Measurements from ENCODE around the gene CATSPERE.
"Not testable (repeated sequence)": the region's sequence is repeated elsewhere in the genome, so short reads cannot be mapped to it uniquely, and the experiment has no call there.

The CATSPERE gene

DNA sequence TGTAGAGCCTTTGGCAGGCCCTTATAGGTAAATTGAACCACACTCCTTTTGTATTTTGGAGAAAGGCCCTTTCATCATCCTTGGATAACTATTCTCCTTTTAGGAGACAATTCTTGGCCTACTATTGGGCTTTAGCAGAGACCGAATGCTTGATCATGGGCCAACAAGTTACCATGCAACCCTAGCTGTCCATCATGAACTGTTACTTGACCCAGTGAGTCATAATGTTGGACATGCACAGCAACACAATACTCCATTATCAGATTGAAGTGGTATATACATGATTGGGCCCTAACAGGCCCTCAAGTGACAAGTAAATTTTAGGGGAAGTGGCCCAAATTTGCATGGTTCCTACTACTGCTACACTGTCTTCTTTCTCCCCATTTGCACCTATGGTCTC, 84.4 kb downstream of the CATSPERE start:
- no peak overlapping the region for H3K4me3 ChIP-seq (ENCODE audit: low read depth, low read length)
- TF ChIP-seq, protein P1, sequence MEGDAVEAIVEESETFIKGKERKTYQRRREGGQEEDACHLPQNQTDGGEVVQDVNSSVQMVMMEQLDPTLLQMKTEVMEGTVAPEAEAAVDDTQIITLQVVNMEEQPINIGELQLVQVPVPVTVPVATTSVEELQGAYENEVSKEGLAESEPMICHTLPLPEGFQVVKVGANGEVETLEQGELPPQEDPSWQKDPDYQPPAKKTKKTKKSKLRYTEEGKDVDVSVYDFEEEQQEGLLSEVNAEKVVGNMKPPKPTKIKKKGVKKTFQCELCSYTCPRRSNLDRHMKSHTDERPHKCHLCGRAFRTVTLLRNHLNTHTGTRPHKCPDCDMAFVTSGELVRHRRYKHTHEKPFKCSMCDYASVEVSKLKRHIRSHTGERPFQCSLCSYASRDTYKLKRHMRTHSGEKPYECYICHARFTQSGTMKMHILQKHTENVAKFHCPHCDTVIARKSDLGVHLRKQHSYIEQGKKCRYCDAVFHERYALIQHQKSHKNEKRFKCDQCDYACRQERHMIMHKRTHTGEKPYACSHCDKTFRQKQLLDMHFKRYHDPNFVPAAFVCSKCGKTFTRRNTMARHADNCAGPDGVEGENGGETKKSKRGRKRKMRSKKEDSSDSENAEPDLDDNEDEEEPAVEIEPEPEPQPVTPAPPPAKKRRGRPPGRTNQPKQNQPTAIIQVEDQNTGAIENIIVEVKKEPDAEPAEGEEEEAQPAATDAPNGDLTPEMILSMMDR (IDR thresholded peaks at IDR 0.05; ENCODE audit: low read depth, low read length): no peak
- H3K27me3 ChIP-seq: no peaks in the 10 kb centered on the region
- H3K36me3 ChIP-seq: no peaks in the 10 kb centered on the region
- no peaks in the 10 kb centered on the region for H3K4me1 ChIP-seq
- no peaks in the 10 kb centered on the region; the same call in 1 of the 2 replicates for H3K9me3 ChIP-seq
- DNase-seq: no peak

DNA sequence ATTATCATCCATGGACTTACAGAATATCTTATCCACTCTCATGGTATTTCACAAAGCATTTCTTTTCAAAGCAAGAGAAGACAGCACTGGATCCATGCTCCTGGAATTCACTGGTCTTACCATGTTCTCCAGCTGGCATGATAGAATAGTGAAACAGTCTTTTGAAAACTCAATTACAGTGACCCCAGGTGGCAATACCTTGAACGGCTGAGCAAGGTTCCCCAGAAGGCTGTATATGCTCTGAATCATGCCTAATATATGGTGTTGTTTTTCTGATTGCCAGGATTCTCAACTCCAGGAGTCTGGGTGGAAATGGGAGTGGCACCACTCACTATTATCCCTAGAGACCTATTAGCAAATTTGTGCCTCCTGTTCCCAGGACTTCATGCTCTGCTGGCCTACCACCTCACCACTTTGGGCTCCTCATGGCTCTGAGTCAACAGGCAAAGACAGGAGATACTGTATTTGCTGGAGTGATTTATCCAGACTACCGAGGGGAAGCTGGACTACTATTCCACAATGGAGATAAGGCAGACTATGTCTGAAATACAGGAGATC, 87.6 kb downstream of the CATSPERE start:
- Histone ChIP-seq H3K4me1 (no peaks in the 10 kb centered on the region), H3K36me3 (no peaks in the 10 kb centered on the region)

DNA sequence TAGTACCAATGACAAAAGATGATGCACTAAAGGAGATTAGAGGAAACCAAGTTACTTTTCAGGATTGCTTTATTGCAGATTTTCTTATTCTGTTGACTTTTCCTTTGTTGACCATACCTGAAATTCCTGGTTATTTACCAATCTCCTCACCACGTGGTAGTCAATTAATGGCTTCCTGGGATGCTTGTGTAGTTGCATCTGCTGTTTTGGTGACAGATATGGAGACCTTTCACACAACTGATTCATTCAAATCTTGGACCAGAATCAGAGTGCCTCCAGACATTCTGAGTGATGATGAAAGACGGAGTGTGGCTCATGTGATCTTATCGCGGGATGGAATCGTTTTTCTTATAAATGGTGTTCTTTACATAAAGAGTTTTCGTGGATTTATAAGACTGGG, 91.3 kb downstream of the CATSPERE start:
- H3K36me3 ChIP-seq: no peaks in the 10 kb centered on the region
- no peaks in the 10 kb centered on the region for H3K4me1 ChIP-seq
- H3K27me3 ChIP-seq: no peaks in the 10 kb centered on the region
- H3K4me3 ChIP-seq (ENCODE audit: low read depth, low read length): no peak overlapping the region
- TF ChIP-seq, protein P1 (IDR thresholded peaks at IDR 0.05; ENCODE audit: low read depth, low read length): no peak
- no peaks in the 10 kb centered on the region for H3K9me3 ChIP-seq
- no peak for DNase-seq

More for the DNA sequence above, 87.6 kb downstream of the CATSPERE start:
- TF ChIP-seq, protein P1 (IDR thresholded peaks at IDR 0.05; ENCODE audit: low read depth, low read length): 0 out of 2 replicates have a peak, but pooled peaks have one; percentile 14
- Histone ChIP-seq H3K9me3 (no peaks in the 10 kb centered on the region), H3K27me3 (no peaks in the 10 kb centered on the region), H3K4me3 (ENCODE audit: low read depth, low read length) (no peak overlapping the region)
- DNase-seq: no peak

DNA sequence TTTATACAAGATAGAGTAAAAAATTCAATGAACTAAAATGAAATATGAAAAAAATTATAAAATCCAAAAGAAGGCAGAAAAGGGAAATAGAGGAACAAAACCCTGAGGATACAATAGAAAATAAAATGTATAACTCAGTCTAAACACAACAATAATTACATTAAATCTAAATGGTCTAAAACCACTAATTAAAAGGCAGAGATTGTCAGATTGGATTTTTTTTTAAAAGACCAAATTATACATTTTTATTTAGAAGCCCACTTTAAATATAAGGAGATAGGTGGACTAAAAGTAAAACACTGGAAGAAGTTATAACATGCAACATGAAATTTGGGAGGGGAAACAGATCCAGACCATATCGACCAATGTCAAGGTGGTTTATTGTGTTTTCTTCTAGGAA, 95.2 kb downstream of the CATSPERE start:
- DNase-seq: no peak
- H3K9me3 ChIP-seq: no peaks in the 10 kb centered on the region
- H3K27me3 ChIP-seq: no peaks in the 10 kb centered on the region
- TF ChIP-seq, protein P1 (IDR thresholded peaks at IDR 0.05; ENCODE audit: low read depth, low read length): no peak
- no peak overlapping the region for H3K4me3 ChIP-seq (ENCODE audit: low read depth, low read length)
- no peaks in the 10 kb centered on the region for H3K36me3 ChIP-seq
- no peaks in the 10 kb centered on the region for H3K4me1 ChIP-seq

DNA sequence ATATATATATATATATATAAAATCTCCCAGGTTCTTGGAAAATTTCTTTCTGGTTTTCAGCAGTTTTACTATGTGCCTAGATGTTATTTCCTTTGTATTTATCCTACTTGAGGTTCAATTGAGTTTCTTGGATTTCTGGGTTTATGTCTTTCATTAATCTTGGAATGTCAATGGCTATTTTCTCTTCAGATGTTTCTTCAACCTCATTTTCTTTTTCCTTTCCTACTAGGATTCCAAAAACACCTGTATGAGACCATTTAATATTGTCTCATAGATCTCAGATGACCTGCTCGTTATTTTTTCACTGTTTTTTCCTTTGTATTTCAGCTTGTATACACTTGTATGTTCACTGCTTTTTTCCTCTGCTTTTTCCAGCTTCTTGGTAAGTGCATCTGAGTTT, 96.5 kb downstream of the CATSPERE start:
- H3K9me3 ChIP-seq: no peaks in the 10 kb centered on the region
- H3K36me3 ChIP-seq: no peaks in the 10 kb centered on the region
- H3K4me3 ChIP-seq (ENCODE audit: low read depth, low read length): no peak overlapping the region
- no peaks in the 10 kb centered on the region for H3K4me1 ChIP-seq
- H3K27me3 ChIP-seq: no peaks in the 10 kb centered on the region
- TF ChIP-seq, protein P1 (IDR thresholded peaks at IDR 0.05; ENCODE audit: low read depth, low read length): no peak
- DNase-seq: no peak

DNA sequence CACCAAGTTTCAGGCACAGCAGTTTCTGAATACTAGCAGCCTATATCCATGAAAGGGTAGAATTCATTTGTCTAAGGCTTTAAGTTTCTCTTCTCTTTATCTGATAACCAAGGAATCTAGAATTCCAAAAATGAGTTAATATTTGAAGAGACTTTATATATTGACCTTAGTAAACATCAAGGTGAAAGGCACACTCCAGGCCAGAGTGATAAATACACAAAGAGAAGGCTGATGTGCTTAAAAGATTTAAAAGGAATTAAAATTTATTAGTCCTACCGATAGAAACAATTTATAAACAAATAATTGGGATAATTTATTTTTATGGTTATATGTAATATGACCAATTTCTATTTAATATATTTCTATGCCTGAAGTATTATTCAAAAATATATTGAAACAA, 98.5 kb downstream of the CATSPERE start:
- H3K4me1 ChIP-seq: no peaks in the 10 kb centered on the region
- no peak for DNase-seq
- H3K9me3 ChIP-seq: no peaks in the 10 kb centered on the region
- H3K36me3 ChIP-seq: no peaks in the 10 kb centered on the region
- no peak overlapping the region for H3K4me3 ChIP-seq (ENCODE audit: low read depth, low read length)
- TF ChIP-seq, protein P1 (IDR thresholded peaks at IDR 0.05; ENCODE audit: low read depth, low read length): no peak
- H3K27me3 ChIP-seq: no peaks in the 10 kb centered on the region

DNA sequence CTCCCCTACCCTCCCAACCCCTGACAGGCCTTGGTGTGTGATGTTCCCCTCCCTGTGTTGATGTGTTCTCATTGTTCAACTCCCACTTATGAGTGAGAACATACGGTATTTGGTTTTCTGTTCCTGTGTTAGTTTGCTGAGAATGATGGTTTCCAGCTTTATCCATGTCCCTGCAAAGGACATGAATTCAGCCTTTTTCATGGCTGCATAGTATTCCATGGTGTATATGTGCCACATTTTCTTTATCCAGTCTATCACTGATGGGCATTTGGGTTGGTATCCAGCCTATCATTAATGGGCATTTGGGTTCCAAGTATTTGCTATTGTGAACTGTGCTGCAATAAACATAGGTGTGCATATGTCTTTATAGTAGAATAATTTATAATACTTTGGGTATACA, 101.8 kb downstream of the CATSPERE start:
- DNase-seq; H3K9me3 ChIP-seq; H3K4me3 ChIP-seq (ENCODE audit: low read depth, low read length); H3K4me1 ChIP-seq; H3K27me3 ChIP-seq; H3K36me3 ChIP-seq: not testable (repeated sequence)
